GM12873 (cell line): ENCODE measurements around the gene VWA5B1.

Experiments
- CTCF ChIP-seq: IDR thresholded peaks from 2 replicates; pipeline ENCODE4 v1.5.1; 2012; ENCODE audit warnings: low read depth, mild to moderate bottlenecking, moderate library complexity, low read length, control low read depth; ENCODE audit not compliant: insufficient read depth; ENCODE audit errors: missing control alignments

Gene VWA5B1

GRCh38 chr1:20357796-20358195 is 67.1 kb downstream of the VWA5B1 start:
- TF ChIP-seq CTCF, result no peak

GRCh38 chr1:20358761-20359263 is 68.1 kb downstream of the VWA5B1 start:
- no peak for TF ChIP-seq CTCF

GRCh38 chr1:20359451-20360330 is 69.0 kb downstream of the VWA5B1 start:
- TF ChIP-seq CTCF, result no peak

- no peak for TF ChIP-seq CTCF
Observed at GRCh38 chr1:20361401-20361800, 70.7 kb downstream of the VWA5B1 start.

- TF ChIP-seq CTCF, result peak; percentile 83
Observed at GRCh38 chr1:20361805-20362381, 71.2 kb downstream of the VWA5B1 start.

- no peak for TF ChIP-seq CTCF
Observed at GRCh38 chr1:20362856-20363255, 72.2 kb downstream of the VWA5B1 start.

GRCh38 chr1:20365421-20366055 is 74.9 kb downstream of the VWA5B1 start:
- no peak for TF ChIP-seq CTCF
